KMS-11 (cell line): ENCODE results near the gene MTO1.
"Not testable (repeated sequence)": the region's sequence is repeated elsewhere in the genome, so short reads cannot be mapped to it uniquely, and the experiment has no call there.

Experiments
- H2AFZ ChIP-seq: fragments of 200-600 bp; sonication (generic); 2 replicates; pipeline ENCODE4 v1.6.1; 2016; ENCODE audit warnings: antibody characterized with exemption, mixed run types, low read depth
- H3K27ac ChIP-seq: fragments of 200-600 bp; sonication (generic); 2 replicates; pipeline ENCODE4 v1.6.1; 2016; ENCODE audit warnings: mild to moderate bottlenecking, mixed run types
- H3K27me3 ChIP-seq: fragments of 200-600 bp; sonication (generic); 2 replicates; pipeline ENCODE4 v1.6.1; 2017; ENCODE audit warnings: mild to moderate bottlenecking, low read depth, mixed run types, moderate library complexity; ENCODE audit not compliant: insufficient read depth
- H3K36me3 ChIP-seq: fragments of 200-600 bp; sonication (generic); 2 replicates; pipeline ENCODE4 v1.6.1; 2017; ENCODE audit warnings: mild to moderate bottlenecking, mixed run types; ENCODE audit not compliant: insufficient read depth
- H3K4me1 ChIP-seq: fragments of 200-600 bp; sonication (generic); 2 replicates; pipeline ENCODE4 v1.6.1; 2016; ENCODE audit warnings: mild to moderate bottlenecking, low read depth, mixed run types; ENCODE audit not compliant: poor library complexity, severe bottlenecking
- H3K4me2 ChIP-seq: fragments of 200-600 bp; sonication (generic); 2 replicates; pipeline ENCODE4 v1.7.0; 2016; ENCODE audit warnings: mild to moderate bottlenecking, mixed run types
- H3K4me3 ChIP-seq: fragments of 200-600 bp; sonication (generic); IDR thresholded peaks from 2 replicates; pipeline ENCODE4 v1.6.1; 2017; ENCODE audit warnings: low read depth, low read length, mixed read lengths; ENCODE audit not compliant: insufficient read depth
- H3K79me2 ChIP-seq: fragments of 200-600 bp; sonication (generic); 2 replicates; pipeline ENCODE4 v1.6.1; 2016; ENCODE audit warnings: low read depth, mixed run types; ENCODE audit not compliant: insufficient read depth
- H3K9ac ChIP-seq: fragments of 200-600 bp; sonication (generic); 2 replicates; pipeline ENCODE4 v1.6.1; 2016; ENCODE audit warnings: mild to moderate bottlenecking, mixed run types
- H4K20me1 ChIP-seq: fragments of 200-600 bp; sonication (generic); 2 replicates; pipeline ENCODE4 v1.6.1; 2016; ENCODE audit warnings: mild to moderate bottlenecking, mixed run types; ENCODE audit not compliant: insufficient read depth
- TF ChIP-seq, protein P1 (sequence below): fragments of 200-600 bp; sonication (generic); conservative IDR thresholded peaks from 2 replicates; pipeline ENCODE4 v1.6.1; 2017; ENCODE audit warnings: low read depth, mild to moderate bottlenecking, antibody characterized with exemption, low read length, moderate library complexity, mixed read lengths

The MTO1 gene

DNA sequence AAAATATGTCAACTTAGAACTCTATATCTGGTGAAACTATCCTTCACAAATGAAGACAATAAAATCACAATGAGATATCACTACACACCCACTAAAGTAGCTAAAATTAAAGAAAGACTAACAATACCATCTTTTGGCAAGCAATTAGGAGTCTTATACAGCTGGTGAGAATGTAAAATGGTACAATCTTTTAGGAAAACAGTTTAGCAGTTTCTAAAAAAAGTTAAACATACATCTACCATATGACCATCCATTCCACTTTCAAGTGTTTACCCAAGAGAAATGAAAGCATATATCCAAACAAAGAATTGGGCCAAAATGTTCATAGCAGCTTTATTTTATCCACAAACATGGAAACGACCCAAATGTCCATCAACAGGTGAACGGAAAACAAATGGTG lies 73.1 kb downstream of the MTO1 start:
- Histone ChIP-seq H2AFZ (no peak overlapping the region), H3K27ac (no peak overlapping the region), H3K4me3 (no peak overlapping the region), H3K4me1 (no peaks in the 10 kb centered on the region), H3K27me3 (no peaks in the 10 kb centered on the region), H3K9ac (no peak overlapping the region), H3K36me3 (no peaks in the 10 kb centered on the region), H3K4me2 (no peak overlapping the region), H4K20me1 (no peaks in the 10 kb centered on the region), H3K79me2 (no peaks in the 10 kb centered on the region)
- TF ChIP-seq, protein P1, sequence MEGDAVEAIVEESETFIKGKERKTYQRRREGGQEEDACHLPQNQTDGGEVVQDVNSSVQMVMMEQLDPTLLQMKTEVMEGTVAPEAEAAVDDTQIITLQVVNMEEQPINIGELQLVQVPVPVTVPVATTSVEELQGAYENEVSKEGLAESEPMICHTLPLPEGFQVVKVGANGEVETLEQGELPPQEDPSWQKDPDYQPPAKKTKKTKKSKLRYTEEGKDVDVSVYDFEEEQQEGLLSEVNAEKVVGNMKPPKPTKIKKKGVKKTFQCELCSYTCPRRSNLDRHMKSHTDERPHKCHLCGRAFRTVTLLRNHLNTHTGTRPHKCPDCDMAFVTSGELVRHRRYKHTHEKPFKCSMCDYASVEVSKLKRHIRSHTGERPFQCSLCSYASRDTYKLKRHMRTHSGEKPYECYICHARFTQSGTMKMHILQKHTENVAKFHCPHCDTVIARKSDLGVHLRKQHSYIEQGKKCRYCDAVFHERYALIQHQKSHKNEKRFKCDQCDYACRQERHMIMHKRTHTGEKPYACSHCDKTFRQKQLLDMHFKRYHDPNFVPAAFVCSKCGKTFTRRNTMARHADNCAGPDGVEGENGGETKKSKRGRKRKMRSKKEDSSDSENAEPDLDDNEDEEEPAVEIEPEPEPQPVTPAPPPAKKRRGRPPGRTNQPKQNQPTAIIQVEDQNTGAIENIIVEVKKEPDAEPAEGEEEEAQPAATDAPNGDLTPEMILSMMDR, result no peak

DNA sequence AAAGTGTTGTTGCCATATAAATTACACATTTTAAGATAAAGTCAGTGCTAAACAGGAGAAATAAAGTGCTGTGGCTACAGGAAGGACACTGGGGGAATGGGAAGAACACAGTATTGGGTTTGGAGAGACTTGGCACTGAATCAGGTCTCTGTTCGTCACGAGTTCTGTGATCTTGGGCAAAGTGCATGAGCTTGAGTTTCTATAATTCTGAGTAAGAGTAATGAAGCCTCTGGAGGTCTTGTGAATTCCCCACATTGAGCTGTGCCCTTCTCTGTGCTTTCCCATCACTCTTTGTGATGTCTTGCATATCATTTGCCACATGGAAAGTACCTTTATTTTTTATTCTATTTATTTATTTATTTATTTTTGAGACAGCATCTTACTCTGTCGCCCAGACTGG lies 76.1 kb downstream of the MTO1 start:
- no peaks in the 10 kb centered on the region for H3K27me3 ChIP-seq
- TF ChIP-seq, protein P1, result no peak
- no peak overlapping the region for H3K4me2 ChIP-seq
- no peak overlapping the region for H3K27ac ChIP-seq
- no peaks in the 10 kb centered on the region for H3K36me3 ChIP-seq
- H3K4me1 ChIP-seq, result no peaks in the 10 kb centered on the region
- no peaks in the 10 kb centered on the region for H4K20me1 ChIP-seq
- no peak overlapping the region for H2AFZ ChIP-seq
- no peaks in the 10 kb centered on the region for H3K79me2 ChIP-seq
- H3K9ac ChIP-seq, result no peak overlapping the region
- no peak overlapping the region for H3K4me3 ChIP-seq

DNA sequence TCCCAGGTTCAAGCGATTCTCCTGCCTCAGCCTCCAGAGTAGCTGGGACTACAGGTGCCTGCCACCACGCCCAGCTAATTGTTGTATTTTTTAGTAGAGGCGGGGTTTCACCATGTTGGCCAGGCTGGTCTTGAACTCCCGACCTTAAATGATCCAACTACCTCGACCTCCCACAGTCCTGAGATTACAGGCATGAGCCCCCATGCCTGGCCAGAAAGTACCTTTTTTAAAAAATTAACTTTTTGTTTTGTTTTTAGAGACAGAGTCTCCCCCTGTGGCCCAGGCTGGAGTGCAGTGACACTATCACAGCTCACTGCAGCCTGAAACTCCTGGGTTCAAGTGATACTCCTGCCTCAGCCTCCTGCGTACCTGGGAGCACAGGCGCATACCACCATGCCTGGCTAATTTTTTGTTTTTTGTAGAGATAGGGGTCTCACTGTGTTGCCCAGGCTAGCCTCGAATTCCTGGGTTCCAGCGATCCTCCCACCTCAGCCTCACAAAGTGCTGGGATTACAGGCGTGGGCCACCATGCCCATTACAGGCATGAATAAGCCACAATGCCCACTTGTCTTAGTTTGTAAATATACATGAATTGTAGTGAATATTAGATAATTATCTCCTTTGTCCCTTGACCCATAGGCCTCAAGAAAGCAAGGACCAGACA lies 76.7 kb downstream of the MTO1 start:
- Histone ChIP-seq H3K4me1 (no peaks in the 10 kb centered on the region), H3K27ac (no peak overlapping the region), H3K9ac (no peak overlapping the region), H3K79me2 (no peaks in the 10 kb centered on the region), H4K20me1 (no peaks in the 10 kb centered on the region), H2AFZ (no peak overlapping the region), H3K4me3 (no peak overlapping the region), H3K36me3 (no peaks in the 10 kb centered on the region), H3K27me3 (no peaks in the 10 kb centered on the region), H3K4me2 (no peak overlapping the region)
- TF ChIP-seq, protein P1, result no peak

DNA sequence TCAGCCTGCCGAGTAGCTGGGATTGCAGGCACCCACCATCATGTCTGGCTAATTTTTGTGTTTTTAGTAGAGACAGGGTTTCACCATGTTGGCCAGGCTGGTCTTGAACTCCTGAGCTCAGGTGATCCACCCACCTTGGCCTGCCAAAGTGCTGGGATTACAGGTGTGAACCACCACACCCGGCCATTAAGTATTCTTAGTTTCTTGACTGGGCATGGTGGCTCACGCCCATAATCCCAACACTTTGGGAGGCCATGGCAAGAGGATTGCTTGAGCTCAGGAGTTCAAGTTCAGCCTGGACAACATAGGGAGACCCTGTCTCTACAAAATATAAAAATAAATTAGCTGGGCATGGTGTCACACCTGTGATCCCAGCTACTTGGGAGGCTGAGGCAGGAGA lies 80.9 kb downstream of the MTO1 start:
- not testable (repeated sequence) for H3K4me1 ChIP-seq, H3K79me2 ChIP-seq, H3K4me3 ChIP-seq, H3K27me3 ChIP-seq, H3K36me3 ChIP-seq, H2AFZ ChIP-seq, H3K27ac ChIP-seq, H3K9ac ChIP-seq, H4K20me1 ChIP-seq, H3K4me2 ChIP-seq

DNA sequence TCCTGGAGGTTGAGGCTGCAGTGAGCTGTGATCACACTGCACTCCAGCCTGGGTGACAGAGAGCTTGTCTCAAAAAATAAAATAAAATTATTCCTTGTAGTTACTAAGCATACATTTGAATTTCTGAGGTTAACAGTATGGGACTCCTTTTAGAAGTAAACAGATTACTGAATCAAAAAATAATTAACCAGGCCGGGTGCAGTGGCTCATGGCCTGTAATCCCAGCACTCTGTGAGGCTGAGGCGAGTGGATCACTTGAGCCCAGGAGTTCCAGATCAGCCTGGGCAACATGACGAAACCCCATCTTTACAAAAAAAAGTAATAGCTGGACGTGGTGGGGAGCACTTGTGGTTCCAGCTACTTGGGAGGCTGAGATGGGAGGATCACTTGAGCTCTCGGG lies 81.4 kb downstream of the MTO1 start:
- no peak overlapping the region for H3K9ac ChIP-seq
- TF ChIP-seq, protein P1, result no peak
- H3K4me1 ChIP-seq, result peaks cover 3% of the 10 kb centered on the region
- no peak overlapping the region for H3K4me2 ChIP-seq
- no peak overlapping the region for H3K27ac ChIP-seq
- H3K79me2 ChIP-seq, result no peaks in the 10 kb centered on the region
- no peaks in the 10 kb centered on the region for H3K27me3 ChIP-seq
- no peak overlapping the region for H2AFZ ChIP-seq
- H3K4me3 ChIP-seq, result no peak overlapping the region
- H3K36me3 ChIP-seq, result no peaks in the 10 kb centered on the region
- H4K20me1 ChIP-seq, result no peaks in the 10 kb centered on the region
